ENCODE data around the gene UROC1. TPM values are rescaled to one million over a fixed set of nuclear protein-coding genes. Genes with fewer than 3 reads are reported as not detected.

UROC1 gene
- total RNA-seq, 4 donors from 2014 or later = not detected

DNA sequence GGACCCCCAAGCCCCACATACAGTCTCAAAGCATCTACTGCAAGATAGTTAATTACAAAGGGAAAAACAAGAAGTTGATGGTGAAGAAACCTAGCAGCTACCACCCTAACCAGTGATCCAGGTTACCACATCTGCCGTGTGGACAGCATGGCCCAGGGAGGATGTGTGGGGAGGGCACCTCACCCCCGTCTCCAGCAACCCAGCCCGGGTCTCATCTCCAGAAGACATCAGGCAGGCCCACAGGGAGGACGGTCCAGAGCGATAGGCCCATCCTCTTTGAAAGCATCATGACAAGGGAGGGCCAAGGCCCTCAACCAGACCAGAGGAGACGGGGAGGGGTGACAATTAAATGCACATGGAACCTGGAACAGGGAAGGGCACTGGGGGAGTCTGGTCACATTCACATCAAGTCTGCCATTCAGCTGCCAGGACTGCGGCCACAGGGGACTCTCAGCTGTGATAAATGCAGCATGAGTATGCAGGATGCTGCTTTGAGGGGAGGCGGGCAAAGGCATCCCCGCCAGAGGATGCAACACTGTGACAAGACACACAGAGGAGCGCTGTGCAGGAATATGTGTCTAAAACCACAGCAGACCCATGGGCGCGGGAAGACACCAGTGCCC is 60.7 kb downstream of the UROC1 start:
- no peak for TF ChIP-seq POLR2A (IDR thresholded peaks at IDR 0.05)
- TF ChIP-seq, protein P1, sequence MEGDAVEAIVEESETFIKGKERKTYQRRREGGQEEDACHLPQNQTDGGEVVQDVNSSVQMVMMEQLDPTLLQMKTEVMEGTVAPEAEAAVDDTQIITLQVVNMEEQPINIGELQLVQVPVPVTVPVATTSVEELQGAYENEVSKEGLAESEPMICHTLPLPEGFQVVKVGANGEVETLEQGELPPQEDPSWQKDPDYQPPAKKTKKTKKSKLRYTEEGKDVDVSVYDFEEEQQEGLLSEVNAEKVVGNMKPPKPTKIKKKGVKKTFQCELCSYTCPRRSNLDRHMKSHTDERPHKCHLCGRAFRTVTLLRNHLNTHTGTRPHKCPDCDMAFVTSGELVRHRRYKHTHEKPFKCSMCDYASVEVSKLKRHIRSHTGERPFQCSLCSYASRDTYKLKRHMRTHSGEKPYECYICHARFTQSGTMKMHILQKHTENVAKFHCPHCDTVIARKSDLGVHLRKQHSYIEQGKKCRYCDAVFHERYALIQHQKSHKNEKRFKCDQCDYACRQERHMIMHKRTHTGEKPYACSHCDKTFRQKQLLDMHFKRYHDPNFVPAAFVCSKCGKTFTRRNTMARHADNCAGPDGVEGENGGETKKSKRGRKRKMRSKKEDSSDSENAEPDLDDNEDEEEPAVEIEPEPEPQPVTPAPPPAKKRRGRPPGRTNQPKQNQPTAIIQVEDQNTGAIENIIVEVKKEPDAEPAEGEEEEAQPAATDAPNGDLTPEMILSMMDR (IDR thresholded peaks at IDR 0.05) = no peak
- intact Hi-C loops (cut with DNase I) = no loop called here
- 85 to 94% methylated on average over 9 to 11 of the region's 12 CpGs for WGBS, 2 donors
- no peaks in the 10 kb centered on the region for H3K9me3 ChIP-seq
- H3K36me3 ChIP-seq = peaks cover 16 to 100% (median 33%) of the 10 kb centered on the region in 3 donors
- DNase-seq = no peak
- peaks cover 0 to 4% (median 0%) of the 10 kb centered on the region in 3 donors for H3K4me1 ChIP-seq
- no peaks in the 10 kb centered on the region for H3K27me3 ChIP-seq
- H3K4me3 ChIP-seq = no peak overlapping the region
- no peak overlapping the region for H3K27ac ChIP-seq

DNA sequence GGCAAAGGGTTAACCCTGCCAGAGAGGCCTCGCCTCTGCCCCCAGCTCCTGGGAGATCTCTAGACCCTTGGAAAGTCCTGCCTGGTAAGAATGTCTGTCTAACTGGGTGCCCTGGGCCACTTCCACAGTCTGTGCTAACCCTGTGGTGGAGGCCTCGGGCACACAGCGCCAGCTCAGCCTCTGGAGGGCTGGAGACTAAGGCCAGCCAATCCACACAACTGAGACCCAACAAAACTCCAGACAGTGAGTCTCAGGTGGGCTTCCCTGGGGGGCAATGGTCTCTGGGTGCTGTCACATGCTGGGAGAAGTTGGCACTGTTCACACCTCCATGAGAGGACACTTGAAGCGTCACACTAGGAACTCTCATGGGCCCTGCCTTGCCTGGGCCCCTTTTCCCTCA is 61.4 kb downstream of the UROC1 start:
- Histone ChIP-seq H3K4me3 (no peak overlapping the region), H3K27me3 (no peaks in the 10 kb centered on the region), H3K27ac (no peak overlapping the region), H3K36me3 (peaks cover 14 to 100% (median 34%) of the 10 kb centered on the region in 3 donors), H3K9me3 (no peaks in the 10 kb centered on the region), H3K4me1 (peaks cover 0 to 4% (median 0%) of the 10 kb centered on the region in 3 donors)
- intact Hi-C loops (cut with DNase I) = no loop called here
- 45 to 82% methylated on average over 1 to 2 of the region's 4 CpGs for WGBS, 2 donors
- TF ChIP-seq, protein P1 (IDR thresholded peaks at IDR 0.05) = no peak
- TF ChIP-seq POLR2A (IDR thresholded peaks at IDR 0.05) = no peak
- no peak for DNase-seq

DNA sequence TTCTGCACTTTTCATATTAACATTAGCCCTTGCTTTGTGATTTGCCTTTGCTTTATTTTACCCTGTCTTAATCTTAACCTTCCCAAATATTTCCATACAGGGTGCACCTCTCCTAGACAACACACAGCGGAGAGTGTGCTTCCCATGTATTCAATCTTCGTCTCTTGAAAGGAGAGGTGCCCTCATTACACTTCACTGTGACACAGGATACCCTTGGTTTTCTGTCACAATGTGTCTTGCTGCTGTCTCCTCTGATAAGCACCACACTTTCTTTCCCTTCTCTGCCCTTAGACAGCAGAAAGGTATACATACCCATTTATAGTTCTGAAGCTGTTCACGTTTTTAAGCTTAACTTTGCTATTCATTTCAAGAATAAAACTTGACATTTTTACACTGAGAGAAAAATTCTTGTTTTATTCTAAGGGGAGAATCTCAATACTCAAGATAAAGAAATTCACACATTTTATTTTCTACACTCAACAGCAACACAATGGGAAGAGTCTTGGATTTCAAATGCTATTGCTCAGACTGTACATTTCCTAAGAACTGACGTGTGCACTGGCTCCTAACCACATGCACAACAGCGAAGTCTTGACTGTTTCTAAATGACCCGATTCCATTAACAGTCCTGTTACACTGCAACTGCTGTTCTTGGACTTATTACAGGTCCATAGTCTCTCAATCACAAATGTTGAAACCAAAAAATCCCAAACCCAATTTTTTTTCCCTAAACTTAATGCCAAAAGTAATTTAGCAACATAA is 63.0 kb downstream of the UROC1 start:
- Histone ChIP-seq H3K4me1 (peaks cover 0 to 4% (median 0%) of the 10 kb centered on the region in 3 donors), H3K9me3 (no peaks in the 10 kb centered on the region), H3K27me3 (no peaks in the 10 kb centered on the region), H3K27ac (no peak overlapping the region), H3K36me3 (peaks cover 13 to 100% (median 35%) of the 10 kb centered on the region in 3 donors), H3K4me3 (no peak overlapping the region)
- TF ChIP-seq, protein P1 (IDR thresholded peaks at IDR 0.05) = no peak
- no peak for TF ChIP-seq POLR2A (IDR thresholded peaks at IDR 0.05)
- 85 to 92% methylated on average over 6 of the region's 6 CpGs for WGBS, 2 donors
- DNase-seq = no peak
- intact Hi-C loops (cut with DNase I) = no loop called here

DNA sequence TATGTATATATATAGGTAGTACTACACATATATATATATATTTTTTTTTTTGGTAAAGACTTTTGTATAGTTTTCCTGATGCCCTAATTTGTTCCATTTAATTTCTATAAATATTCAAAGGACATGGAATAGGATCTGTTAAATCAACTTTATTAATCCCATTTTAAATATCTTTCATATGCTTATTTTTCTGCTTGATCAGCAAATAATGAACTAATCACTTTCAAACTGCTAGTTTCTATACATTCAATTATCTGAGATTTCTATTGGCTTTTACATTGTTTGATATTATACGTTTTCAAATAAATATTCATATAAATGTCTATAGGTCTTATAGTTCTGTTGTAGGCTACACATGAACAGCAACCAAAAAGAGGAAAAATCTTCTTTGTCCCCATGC is 63.5 kb downstream of the UROC1 start:
- no peak overlapping the region for H3K4me3 ChIP-seq
- no peak overlapping the region for H3K27ac ChIP-seq
- intact Hi-C loops (cut with DNase I) = no loop called here
- H3K4me1 ChIP-seq = peaks cover 0 to 4% (median 0%) of the 10 kb centered on the region in 3 donors
- WGBS, 2 donors = 73 to 85% methylated on average over 1 of the region's 1 CpG
- no peak for TF ChIP-seq POLR2A (IDR thresholded peaks at IDR 0.05)
- TF ChIP-seq, protein P1 (IDR thresholded peaks at IDR 0.05) = no peak
- no peaks in the 10 kb centered on the region for H3K27me3 ChIP-seq
- peaks cover 13 to 100% (median 36%) of the 10 kb centered on the region in 3 donors for H3K36me3 ChIP-seq
- no peak for DNase-seq
- H3K9me3 ChIP-seq = no peaks in the 10 kb centered on the region

DNA sequence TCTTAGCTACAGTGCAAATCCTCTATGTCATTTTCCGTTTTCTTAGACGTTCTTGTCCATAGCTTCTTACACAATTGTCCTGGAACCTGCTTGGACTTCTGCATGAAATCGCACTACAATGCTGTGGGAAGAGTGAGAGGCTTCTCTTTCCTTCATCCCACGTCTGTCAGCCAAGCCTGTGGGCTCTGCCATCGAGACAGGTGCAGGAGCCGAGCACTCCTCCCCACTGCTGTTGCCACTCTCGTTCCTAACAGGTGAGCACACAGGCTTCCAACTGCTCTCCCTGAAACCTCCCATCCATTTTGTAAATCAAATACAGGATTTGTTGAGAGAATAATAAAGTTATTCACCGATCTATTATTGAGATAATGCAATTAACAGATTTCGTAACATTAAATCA is 65.4 kb downstream of the UROC1 start:
- TF ChIP-seq POLR2A (IDR thresholded peaks at IDR 0.05) = no peak
- TF ChIP-seq, protein P1 (IDR thresholded peaks at IDR 0.05) = no peak
- 87 to 90% methylated on average over 8 to 9 of the region's 9 CpGs for WGBS, 2 donors
- peaks cover 0 to 8% (median 0%) of the 10 kb centered on the region in 3 donors for H3K4me1 ChIP-seq
- H3K36me3 ChIP-seq = peaks cover 10 to 96% (median 36%) of the 10 kb centered on the region in 3 donors
- no peaks in the 10 kb centered on the region for H3K27me3 ChIP-seq
- H3K4me3 ChIP-seq = no peak overlapping the region
- H3K27ac ChIP-seq = no peak overlapping the region
- intact Hi-C loops (cut with DNase I) = no loop called here
- H3K9me3 ChIP-seq = no peaks in the 10 kb centered on the region
- no peak for DNase-seq
